IPS-18a (cell line): ENCODE measurements around the gene IAH1.

ENCODE experiments used
- H3K27ac ChIP-seq: one replicate; pipeline ENCODE4 v1.5.1; 2013; ENCODE audit warnings: low read length
- H3K27me3 ChIP-seq: one replicate; pipeline ENCODE4 v1.6.1; 2013; ENCODE audit warnings: mild to moderate bottlenecking, low read length; ENCODE audit not compliant: control insufficient read depth, insufficient read depth
- H3K36me3 ChIP-seq: one replicate; pipeline ENCODE4 v1.6.1; 2013; ENCODE audit warnings: low read depth, low read length; ENCODE audit not compliant: control insufficient read depth
- H3K4me1 ChIP-seq: one replicate; pipeline ENCODE4 v1.6.1; 2013; ENCODE audit warnings: low read depth, low read length; ENCODE audit not compliant: control insufficient read depth
- H3K4me3 ChIP-seq: one replicate; pipeline ENCODE4 v1.5.1; 2013; ENCODE audit warnings: low read length
- H3K9ac ChIP-seq: one replicate; pipeline ENCODE4 v1.6.1; 2013; ENCODE audit warnings: mild to moderate bottlenecking, low read length, moderate library complexity
- H3K9me3 ChIP-seq: one replicate; pipeline ENCODE4 v1.6.1; 2013; ENCODE audit warnings: low read depth, low read length; ENCODE audit not compliant: control insufficient read depth

The IAH1 gene, protein sequence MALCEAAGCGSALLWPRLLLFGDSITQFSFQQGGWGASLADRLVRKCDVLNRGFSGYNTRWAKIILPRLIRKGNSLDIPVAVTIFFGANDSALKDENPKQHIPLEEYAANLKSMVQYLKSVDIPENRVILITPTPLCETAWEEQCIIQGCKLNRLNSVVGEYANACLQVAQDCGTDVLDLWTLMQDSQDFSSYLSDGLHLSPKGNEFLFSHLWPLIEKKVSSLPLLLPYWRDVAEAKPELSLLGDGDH

DNA sequence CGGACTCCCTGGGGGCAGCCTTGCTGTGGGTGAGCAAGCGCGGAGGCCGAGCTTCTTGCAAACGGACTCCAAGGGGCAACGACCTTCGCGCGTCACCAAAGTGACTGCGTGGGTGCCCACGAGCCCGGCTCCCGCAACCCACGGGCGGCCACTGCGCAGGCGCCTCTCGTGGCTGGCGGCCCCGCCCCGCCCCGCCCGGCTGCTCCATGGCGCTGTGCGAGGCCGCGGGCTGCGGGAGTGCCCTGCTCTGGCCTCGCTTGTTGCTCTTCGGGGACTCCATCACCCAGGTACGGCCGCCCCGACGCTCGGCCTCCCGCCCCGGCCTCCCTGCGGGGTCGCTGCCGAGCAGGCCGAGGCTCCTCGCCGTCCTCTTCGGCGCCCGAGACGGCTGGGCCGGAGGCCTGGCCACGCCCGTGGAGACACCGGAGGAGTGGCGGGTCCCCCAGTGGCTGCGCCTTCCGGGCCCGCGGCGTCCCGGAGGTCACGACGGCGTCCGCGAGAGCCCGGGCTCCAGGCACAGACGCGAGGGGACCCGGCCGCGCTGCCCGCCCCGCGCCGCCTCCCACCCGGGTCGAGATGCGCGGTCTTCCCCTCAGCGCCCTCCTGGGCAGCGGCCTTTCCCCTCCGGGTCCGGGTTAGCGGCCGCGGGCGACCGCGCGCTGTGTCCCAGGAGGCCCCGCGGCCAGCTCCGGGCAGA is at the start of gene IAH1:
Gene IAH1 (plus strand): TSS at position 191 of the 697 bp plus-strand sequence. CDS start 16 bp downstream, at position 207.
- no peaks in the 10 kb centered on the region for H3K9me3 ChIP-seq
- no peak within 1 kb of the TSS for H3K27ac ChIP-seq
- H3K36me3 ChIP-seq: peaks cover 29% of the 10 kb centered on the region
- no peak within 1 kb of the TSS for H3K4me3 ChIP-seq
- H3K4me1 ChIP-seq: no peaks in the 10 kb centered on the region
- no peaks in the 10 kb centered on the region for H3K27me3 ChIP-seq
- no peak within 1 kb of the TSS for H3K9ac ChIP-seq

DNA sequence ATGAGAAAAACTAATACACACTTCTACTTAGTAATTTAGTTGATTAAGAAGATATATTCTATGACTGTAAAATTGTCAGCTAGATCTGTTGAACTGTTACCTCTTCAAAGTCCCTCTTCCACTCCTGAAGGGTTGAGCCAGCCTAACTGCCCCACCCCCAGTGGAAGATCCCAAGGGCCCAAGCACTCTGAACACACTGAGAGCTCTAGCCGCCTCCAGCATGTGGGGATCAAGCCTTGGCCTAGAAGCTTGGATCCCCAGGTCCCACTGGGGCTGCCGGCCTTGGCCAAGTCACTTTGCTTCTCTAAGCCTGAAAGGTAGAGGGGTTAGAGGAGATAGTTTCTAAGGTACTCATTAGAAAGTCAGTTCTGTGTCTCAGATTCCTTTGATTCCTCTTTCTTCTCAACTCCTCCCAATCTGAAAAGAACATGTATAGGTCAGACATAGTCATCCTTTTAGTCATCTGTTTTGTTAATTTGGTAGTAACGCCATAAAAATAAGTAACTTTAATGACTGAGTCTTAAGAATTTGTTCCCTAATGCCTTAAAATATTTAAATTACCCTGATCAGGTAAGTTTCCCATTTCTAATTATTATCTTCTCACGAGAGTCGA is 45.3 kb upstream of the IAH1 start:
- Histone ChIP-seq H3K4me1 (peaks cover 5% of the 10 kb centered on the region), H3K27me3 (no peaks in the 10 kb centered on the region), H3K36me3 (peaks cover 48% of the 10 kb centered on the region), H3K27ac (no peak overlapping the region), H3K9ac (no peak overlapping the region), H3K9me3 (no peaks in the 10 kb centered on the region), H3K4me3 (no peak overlapping the region)

DNA sequence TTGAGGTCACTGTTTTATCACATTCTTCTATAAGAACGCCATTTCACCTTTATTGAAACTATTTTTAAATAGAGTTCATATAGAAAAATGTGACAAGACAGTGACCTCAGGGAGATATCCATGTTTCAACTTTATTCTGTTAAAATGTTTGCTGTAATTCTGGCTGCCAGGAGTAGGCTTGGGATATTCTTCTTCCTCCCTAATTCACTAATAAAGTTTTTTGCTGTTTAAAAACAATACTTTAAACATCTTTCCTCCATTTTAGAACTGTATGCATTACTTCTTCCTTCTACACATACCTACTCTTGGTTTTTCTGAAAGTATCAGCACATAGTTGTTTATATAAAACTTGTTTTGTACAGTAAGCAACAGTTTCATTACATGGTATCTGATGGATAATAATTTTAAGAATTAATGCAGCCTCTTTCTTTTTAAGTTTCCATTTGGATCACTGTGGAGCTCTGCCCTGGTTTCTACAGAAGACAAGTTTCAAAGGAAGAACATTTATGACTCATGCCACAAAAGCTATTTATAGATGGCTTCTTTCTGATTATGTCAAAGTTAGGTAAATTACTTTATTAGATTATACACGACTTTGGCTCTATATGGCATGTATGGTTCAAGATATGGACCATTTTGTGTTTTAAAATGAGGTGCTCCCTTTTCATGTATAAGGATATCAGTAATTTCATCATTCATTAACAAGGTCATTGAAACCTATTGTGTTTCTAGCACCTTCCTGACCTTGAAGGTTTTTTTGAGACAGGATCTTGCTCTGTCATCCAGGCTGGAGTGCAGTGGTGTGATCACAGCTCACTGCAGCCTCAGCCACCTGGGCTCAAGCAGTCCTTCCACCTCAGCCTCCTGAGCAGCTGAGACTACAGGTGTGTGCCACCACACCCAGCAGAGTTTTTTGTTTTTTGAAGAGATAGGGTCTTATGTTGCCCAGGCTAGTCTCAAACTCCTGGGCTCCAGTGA is 43.7 kb upstream of the IAH1 start:
- no peaks in the 10 kb centered on the region for H3K27me3 ChIP-seq
- H3K9ac ChIP-seq: no peak overlapping the region
- H3K36me3 ChIP-seq: peaks cover 58% of the 10 kb centered on the region
- no peak overlapping the region for H3K27ac ChIP-seq
- H3K4me1 ChIP-seq: no peaks in the 10 kb centered on the region
- no peaks in the 10 kb centered on the region for H3K9me3 ChIP-seq
- H3K4me3 ChIP-seq: no peak overlapping the region

DNA sequence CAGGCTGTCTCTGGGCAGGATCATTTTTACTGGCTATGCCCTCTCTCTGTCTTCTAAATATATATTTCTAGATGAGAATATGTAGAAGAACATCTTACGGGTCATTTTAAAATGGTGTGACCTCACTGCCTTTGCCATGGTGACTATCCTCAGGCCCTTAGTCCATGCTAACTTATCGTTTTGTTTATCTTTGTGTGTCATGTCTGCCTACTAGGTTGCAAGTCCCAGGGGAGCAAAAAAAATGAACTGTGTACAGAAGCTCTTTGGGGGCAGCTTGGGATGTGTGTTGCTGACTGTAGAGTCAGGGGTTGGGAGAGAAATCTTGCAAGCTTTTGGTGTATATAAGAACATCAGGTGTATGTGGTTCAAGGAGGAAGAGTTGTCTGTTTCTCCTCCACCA is 39.9 kb upstream of the IAH1 start:
- H3K36me3 ChIP-seq: peaks cover 84% of the 10 kb centered on the region
- H3K27me3 ChIP-seq: no peaks in the 10 kb centered on the region
- no peak overlapping the region for H3K4me3 ChIP-seq
- no peaks in the 10 kb centered on the region for H3K9me3 ChIP-seq
- no peaks in the 10 kb centered on the region for H3K4me1 ChIP-seq
- H3K27ac ChIP-seq: no peak overlapping the region
- H3K9ac ChIP-seq: no peak overlapping the region

DNA sequence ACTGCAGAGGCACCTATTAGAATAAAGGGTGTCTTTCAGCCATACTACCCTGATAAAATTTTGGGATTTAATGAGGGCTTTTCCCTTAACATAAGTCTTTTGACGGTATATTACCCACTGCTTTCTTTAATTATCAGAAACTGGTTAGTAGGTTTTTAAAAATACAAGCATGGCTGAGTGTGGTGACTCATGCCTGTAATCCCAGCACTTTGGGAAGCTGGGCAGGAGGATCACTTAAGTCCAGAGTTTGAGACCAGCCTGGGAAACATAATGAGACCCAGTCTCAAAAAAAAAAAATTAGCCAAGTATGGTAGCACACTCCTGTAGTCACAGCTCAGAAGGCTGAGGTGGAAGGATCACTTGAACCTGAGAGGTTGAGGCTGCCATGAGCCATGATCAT is 34.8 kb upstream of the IAH1 start:
- no peak overlapping the region for H3K9ac ChIP-seq
- no peak overlapping the region for H3K4me3 ChIP-seq

DNA sequence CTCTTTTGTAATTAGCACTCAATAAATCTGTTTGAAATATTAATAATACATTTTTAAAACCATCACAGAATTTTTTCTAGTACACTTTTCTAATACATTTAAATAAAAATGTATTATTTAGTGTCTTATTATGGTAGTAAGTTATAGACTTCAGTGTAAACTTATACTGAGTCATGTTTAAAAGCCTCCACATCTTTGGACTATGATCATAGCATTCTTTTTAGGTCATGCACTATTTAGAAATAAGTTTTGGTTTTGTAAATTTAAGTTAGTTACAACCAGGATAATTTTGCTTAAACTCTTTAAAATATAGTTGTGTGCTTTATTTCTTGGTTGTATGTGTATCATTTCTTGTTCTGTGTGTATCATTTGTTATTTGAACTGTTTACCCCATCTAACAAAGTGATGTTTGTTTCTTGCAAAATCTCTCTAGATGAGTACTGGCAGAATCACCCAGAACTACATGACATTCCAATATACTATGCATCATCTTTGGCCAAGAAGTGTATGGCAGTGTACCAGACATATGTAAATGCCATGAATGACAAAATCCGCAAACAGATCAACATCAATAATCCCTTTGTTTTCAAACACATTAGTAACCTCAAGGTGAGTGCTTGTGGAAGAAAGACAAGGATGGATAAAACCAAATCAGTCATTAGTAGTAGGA is 34.2 kb upstream of the IAH1 start:
- H3K36me3 ChIP-seq: peaks cover 77% of the 10 kb centered on the region

More for the DNA sequence above, 34.8 kb upstream of the IAH1 start:
- Histone ChIP-seq H3K4me1 (no peaks in the 10 kb centered on the region), H3K36me3 (peaks cover 77% of the 10 kb centered on the region), H3K27ac (no peak overlapping the region), H3K27me3 (no peaks in the 10 kb centered on the region), H3K9me3 (no peaks in the 10 kb centered on the region)

DNA sequence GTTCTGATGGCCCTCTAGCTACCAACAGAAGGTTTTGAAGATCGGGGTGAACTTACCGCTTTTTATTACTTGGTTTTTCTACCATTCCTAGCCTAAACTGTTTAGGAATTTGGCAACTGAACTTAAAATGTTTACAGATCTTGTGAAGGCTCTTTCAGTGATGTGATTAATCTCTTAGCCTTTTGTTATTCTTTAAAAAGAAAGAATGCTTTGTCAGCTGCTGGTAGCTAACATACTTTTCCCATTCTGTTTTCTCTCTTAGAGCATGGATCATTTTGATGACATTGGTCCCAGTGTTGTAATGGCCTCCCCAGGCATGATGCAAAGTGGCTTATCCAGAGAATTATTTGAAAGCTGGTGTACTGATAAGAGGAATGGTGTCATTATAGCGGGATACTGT is 32.8 kb upstream of the IAH1 start:
- Histone ChIP-seq H3K27ac (no peak overlapping the region), H3K27me3 (no peaks in the 10 kb centered on the region), H3K4me3 (no peak overlapping the region), H3K4me1 (no peaks in the 10 kb centered on the region), H3K9ac (no peak overlapping the region), H3K36me3 (peaks cover 82% of the 10 kb centered on the region), H3K9me3 (no peaks in the 10 kb centered on the region)

More for the DNA sequence above, 34.2 kb upstream of the IAH1 start:
- H3K4me3 ChIP-seq: no peak overlapping the region
- H3K27me3 ChIP-seq: no peaks in the 10 kb centered on the region
- no peaks in the 10 kb centered on the region for H3K4me1 ChIP-seq
- H3K9me3 ChIP-seq: no peaks in the 10 kb centered on the region
- no peak overlapping the region for H3K9ac ChIP-seq
- no peak overlapping the region for H3K27ac ChIP-seq

DNA sequence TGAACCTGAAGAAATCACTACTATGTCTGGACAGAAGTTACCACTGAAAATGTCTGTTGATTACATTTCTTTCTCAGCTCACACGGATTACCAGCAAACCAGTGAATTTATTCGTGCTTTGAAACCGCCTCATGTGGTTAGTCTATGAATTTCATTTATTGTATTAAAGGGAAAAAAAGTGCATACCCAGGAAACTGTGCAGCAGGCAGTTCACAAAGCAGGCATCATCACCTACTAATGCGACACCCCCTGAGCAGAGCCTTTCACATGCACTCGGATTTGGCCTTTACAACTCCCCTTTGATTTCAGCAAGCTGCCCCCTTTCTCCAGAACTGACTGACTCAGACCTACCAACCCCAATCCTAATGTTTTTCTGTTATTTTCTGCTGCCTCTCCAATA is 30.8 kb upstream of the IAH1 start:
- no peak overlapping the region for H3K27ac ChIP-seq
- peaks cover 77% of the 10 kb centered on the region for H3K36me3 ChIP-seq
- H3K27me3 ChIP-seq: no peaks in the 10 kb centered on the region
- no peaks in the 10 kb centered on the region for H3K9me3 ChIP-seq
- H3K4me3 ChIP-seq: no peak overlapping the region
- H3K4me1 ChIP-seq: no peaks in the 10 kb centered on the region
- H3K9ac ChIP-seq: no peak overlapping the region

DNA sequence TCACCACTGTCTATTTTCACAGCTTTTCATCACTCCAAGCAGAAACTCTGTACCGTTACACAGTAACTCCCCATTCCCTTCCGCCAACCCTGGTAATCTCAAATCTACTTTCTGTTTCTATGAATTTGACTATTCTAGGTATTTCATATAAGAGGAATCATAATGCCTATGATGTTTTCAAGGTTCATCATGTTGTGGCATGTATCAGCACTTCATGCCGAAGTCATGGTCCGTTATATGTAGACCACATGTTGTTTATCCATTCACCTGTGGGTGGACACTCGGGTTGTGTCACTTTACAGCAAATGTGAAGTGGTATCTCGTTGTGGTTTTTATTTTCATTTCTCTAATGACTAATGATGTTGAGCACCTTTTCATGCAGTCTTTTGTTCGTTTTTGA is 29.3 kb upstream of the IAH1 start:
- Histone ChIP-seq H3K9me3 (no peaks in the 10 kb centered on the region), H3K27me3 (no peaks in the 10 kb centered on the region), H3K36me3 (peaks cover 70% of the 10 kb centered on the region), H3K9ac (no peak overlapping the region), H3K4me1 (no peaks in the 10 kb centered on the region), H3K27ac (no peak overlapping the region), H3K4me3 (no peak overlapping the region)

DNA sequence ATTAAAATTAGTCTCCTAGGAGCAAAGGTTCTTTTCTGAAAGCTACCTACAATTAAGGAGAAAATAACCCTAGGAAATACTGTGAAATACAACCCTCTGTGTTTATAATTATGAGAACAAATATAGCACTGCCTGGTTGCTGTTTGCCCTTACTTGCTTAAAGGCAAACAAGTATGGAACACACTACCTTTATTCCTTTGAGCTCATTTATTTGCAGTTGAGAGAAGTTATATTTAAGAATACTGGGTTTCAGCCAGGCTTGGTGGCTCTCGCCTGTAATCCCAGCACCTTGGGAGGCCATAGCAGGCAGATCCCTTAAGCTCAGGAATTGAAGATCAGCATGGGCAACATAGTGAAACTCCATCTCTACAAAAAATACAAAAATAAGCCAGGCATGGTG is 23.1 kb upstream of the IAH1 start:
- no peak overlapping the region for H3K9ac ChIP-seq
- H3K4me3 ChIP-seq: no peak overlapping the region
- H3K36me3 ChIP-seq: peaks cover 54% of the 10 kb centered on the region
- no peaks in the 10 kb centered on the region for H3K27me3 ChIP-seq
- no peaks in the 10 kb centered on the region for H3K9me3 ChIP-seq
- no peaks in the 10 kb centered on the region for H3K4me1 ChIP-seq
- H3K27ac ChIP-seq: no peak overlapping the region
